Measurements from ENCODE around the gene CAMTA1.

DNA sequence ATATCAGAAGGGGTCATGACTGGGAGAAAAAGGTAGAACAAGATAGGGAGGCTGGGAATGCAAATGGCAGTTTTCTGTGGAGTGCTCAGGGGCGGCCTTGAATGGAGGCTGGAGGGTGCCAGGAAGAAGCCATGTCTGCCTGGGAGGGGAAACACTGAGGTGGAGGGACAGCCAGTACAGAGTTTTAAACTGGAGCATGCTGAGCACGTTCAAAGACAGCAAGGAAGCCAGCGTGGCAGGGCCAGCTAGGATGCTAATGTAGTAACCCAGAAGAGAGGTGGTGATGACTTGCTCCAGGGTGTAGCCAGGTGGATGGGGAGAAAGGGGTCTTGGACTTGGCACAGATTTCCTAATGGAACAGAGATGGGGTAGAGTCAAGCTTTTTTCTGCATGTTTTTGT, 540.0 kb downstream of the CAMTA1 start:
- TF ChIP-seq, protein P1, sequence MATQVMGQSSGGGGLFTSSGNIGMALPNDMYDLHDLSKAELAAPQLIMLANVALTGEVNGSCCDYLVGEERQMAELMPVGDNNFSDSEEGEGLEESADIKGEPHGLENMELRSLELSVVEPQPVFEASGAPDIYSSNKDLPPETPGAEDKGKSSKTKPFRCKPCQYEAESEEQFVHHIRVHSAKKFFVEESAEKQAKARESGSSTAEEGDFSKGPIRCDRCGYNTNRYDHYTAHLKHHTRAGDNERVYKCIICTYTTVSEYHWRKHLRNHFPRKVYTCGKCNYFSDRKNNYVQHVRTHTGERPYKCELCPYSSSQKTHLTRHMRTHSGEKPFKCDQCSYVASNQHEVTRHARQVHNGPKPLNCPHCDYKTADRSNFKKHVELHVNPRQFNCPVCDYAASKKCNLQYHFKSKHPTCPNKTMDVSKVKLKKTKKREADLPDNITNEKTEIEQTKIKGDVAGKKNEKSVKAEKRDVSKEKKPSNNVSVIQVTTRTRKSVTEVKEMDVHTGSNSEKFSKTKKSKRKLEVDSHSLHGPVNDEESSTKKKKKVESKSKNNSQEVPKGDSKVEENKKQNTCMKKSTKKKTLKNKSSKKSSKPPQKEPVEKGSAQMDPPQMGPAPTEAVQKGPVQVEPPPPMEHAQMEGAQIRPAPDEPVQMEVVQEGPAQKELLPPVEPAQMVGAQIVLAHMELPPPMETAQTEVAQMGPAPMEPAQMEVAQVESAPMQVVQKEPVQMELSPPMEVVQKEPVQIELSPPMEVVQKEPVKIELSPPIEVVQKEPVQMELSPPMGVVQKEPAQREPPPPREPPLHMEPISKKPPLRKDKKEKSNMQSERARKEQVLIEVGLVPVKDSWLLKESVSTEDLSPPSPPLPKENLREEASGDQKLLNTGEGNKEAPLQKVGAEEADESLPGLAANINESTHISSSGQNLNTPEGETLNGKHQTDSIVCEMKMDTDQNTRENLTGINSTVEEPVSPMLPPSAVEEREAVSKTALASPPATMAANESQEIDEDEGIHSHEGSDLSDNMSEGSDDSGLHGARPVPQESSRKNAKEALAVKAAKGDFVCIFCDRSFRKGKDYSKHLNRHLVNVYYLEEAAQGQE (IDR thresholded peaks at IDR 0.05; ENCODE audit: low read depth, low read length), result no peak
- TF ChIP-seq, protein P2, sequence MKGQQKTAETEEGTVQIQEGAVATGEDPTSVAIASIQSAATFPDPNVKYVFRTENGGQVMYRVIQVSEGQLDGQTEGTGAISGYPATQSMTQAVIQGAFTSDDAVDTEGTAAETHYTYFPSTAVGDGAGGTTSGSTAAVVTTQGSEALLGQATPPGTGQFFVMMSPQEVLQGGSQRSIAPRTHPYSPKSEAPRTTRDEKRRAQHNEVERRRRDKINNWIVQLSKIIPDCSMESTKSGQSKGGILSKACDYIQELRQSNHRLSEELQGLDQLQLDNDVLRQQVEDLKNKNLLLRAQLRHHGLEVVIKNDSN (IDR thresholded peaks at IDR 0.05; ENCODE audit: borderline replicate concordance, low read depth), result no peak
- TF ChIP-seq POLR2AphosphoS5 (IDR thresholded peaks at IDR 0.05; ENCODE audit: low read depth, low read length) (no peak), SMC3 (IDR thresholded peaks at IDR 0.05; ENCODE audit: low read depth, low read length) (no peak), MXI1 (IDR thresholded peaks at IDR 0.05; ENCODE audit: low read depth, low read length) (no peak)
